ENCODE measurements around the gene FPR2.

- no peak for TF ChIP-seq FOXK2 (IDR thresholded peaks at IDR 0.05)
- no peak for TF ChIP-seq CTCF (IDR thresholded peaks at IDR 0.05 in 2 of 3, conservative IDR thresholded peaks at IDR 0.05 in 1 of 3; ENCODE audit: control insufficient read depth in 2 of 3, extremely low read depth in 1 of 3, insufficient read depth in 1 of 3, low read depth in 3 of 3, low read length in 3 of 3)
- no peak for TF ChIP-seq POLR2A (IDR thresholded peaks at IDR 0.05; ENCODE audit: low read depth, low read length)
- TF ChIP-seq CHD4 (IDR thresholded peaks at IDR 0.05), result no peak
- no peak for TF ChIP-seq ETV6 (conservative IDR thresholded peaks at IDR 0.05 in 1 of 2, IDR thresholded peaks at IDR 0.05 in 1 of 2; ENCODE audit: borderline replicate concordance in 1 of 2, low read depth in 1 of 2)
These were observed 46.9 kb downstream of the FPR2 start for GRCh38 chr19:51807925-51808324.

Data from GM12878 (cell line).